ENCODE measurements around the gene MINDY3. TPM values are rescaled to one million over a fixed set of nuclear protein-coding genes. Genes with fewer than 3 reads are reported as not detected.

MINDY3 gene
- total and polyA plus RNA-seq, 4 donors = 6.5 to 16.1 (median 12.3) TPM

DNA sequence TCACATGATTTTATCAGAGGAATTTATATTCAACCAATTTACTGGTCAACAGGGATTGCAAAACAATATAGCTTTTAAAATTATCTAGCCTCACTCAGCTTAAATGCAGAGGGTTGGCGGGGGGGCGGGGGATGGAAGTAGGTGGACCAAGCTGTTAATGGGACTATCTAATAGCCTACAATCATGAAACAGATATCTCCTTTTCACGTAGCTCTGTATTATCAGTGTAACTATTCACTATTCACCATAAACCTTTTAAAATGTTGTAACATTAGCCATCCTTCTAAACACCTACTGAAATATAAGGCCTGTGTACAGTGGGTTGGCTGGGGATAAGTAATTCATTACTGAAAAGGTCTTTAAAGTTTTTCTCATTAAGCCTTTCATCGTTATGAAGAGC, 56.2 kb downstream of the MINDY3 start:
- no peak for TF ChIP-seq TAF1 (conservative IDR thresholded peaks at IDR 0.05)
- TF ChIP-seq, protein P1, sequence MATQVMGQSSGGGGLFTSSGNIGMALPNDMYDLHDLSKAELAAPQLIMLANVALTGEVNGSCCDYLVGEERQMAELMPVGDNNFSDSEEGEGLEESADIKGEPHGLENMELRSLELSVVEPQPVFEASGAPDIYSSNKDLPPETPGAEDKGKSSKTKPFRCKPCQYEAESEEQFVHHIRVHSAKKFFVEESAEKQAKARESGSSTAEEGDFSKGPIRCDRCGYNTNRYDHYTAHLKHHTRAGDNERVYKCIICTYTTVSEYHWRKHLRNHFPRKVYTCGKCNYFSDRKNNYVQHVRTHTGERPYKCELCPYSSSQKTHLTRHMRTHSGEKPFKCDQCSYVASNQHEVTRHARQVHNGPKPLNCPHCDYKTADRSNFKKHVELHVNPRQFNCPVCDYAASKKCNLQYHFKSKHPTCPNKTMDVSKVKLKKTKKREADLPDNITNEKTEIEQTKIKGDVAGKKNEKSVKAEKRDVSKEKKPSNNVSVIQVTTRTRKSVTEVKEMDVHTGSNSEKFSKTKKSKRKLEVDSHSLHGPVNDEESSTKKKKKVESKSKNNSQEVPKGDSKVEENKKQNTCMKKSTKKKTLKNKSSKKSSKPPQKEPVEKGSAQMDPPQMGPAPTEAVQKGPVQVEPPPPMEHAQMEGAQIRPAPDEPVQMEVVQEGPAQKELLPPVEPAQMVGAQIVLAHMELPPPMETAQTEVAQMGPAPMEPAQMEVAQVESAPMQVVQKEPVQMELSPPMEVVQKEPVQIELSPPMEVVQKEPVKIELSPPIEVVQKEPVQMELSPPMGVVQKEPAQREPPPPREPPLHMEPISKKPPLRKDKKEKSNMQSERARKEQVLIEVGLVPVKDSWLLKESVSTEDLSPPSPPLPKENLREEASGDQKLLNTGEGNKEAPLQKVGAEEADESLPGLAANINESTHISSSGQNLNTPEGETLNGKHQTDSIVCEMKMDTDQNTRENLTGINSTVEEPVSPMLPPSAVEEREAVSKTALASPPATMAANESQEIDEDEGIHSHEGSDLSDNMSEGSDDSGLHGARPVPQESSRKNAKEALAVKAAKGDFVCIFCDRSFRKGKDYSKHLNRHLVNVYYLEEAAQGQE (IDR thresholded peaks at IDR 0.05) = no peak
- TF ChIP-seq JUND (IDR thresholded peaks at IDR 0.05) = no peak
- no peak for TF ChIP-seq GABPA (IDR thresholded peaks at IDR 0.05 in 1 of 2, conservative IDR thresholded peaks at IDR 0.05 in 1 of 2)
- TF ChIP-seq CTCF (IDR thresholded peaks at IDR 0.05; ENCODE audit: low read depth, low read length, missing input control) = no peak
- no peak for TF ChIP-seq EGR1 (IDR thresholded peaks at IDR 0.05; ENCODE audit: low read depth in 2 of 2)
- TF ChIP-seq RXRA (IDR thresholded peaks at IDR 0.05) = no peak
- TF ChIP-seq YY1 (IDR thresholded peaks at IDR 0.05) = no peak
- TF ChIP-seq FOXA2 (IDR thresholded peaks at IDR 0.05) = no peak
- no peak for TF ChIP-seq SP1 (IDR thresholded peaks at IDR 0.05)
- no peak for TF ChIP-seq NR2F2 (IDR thresholded peaks at IDR 0.05)
- no peak for TF ChIP-seq MAX (IDR thresholded peaks at IDR 0.05)
- no peak for TF ChIP-seq HNF4G (IDR thresholded peaks at IDR 0.05)
- no peak for TF ChIP-seq RAD21 (IDR thresholded peaks at IDR 0.05)
- TF ChIP-seq, protein P2, sequence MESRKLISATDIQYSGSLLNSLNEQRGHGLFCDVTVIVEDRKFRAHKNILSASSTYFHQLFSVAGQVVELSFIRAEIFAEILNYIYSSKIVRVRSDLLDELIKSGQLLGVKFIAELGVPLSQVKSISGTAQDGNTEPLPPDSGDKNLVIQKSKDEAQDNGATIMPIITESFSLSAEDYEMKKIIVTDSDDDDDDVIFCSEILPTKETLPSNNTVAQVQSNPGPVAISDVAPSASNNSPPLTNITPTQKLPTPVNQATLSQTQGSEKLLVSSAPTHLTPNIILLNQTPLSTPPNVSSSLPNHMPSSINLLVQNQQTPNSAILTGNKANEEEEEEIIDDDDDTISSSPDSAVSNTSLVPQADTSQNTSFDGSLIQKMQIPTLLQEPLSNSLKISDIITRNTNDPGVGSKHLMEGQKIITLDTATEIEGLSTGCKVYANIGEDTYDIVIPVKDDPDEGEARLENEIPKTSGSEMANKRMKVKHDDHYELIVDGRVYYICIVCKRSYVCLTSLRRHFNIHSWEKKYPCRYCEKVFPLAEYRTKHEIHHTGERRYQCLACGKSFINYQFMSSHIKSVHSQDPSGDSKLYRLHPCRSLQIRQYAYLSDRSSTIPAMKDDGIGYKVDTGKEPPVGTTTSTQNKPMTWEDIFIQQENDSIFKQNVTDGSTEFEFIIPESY (IDR thresholded peaks at IDR 0.05) = no peak
- TF ChIP-seq HNF4A (conservative IDR thresholded peaks at IDR 0.05) = no peak
- TF ChIP-seq, protein P3, sequence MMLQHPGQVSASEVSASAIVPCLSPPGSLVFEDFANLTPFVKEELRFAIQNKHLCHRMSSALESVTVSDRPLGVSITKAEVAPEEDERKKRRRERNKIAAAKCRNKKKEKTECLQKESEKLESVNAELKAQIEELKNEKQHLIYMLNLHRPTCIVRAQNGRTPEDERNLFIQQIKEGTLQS (IDR thresholded peaks at IDR 0.05) = no peak
- TF ChIP-seq FOXA1 (IDR thresholded peaks at IDR 0.05) = no peak
- WGBS = 98% methylated on average over 4 of the region's 4 CpGs
- no peak overlapping the region for H3K9ac ChIP-seq (ENCODE audit: low read depth in 1 of 2, low read length in 2 of 2)
- no peaks in the 10 kb centered on the region for H3K4me1 ChIP-seq (ENCODE audit: control insufficient read depth in 4 of 4, insufficient read depth in 4 of 4, low read length in 3 of 4)
- H3K4me3 ChIP-seq (ENCODE audit: low read depth in 1 of 3, low read length in 3 of 3) = no peak overlapping the region
- H3K36me3 ChIP-seq (ENCODE audit: control insufficient read depth in 4 of 4, insufficient read depth in 3 of 4, low read depth in 1 of 4, low read length in 3 of 4) = peaks cover 0 to 15% (median 7%) of the 10 kb centered on the region in 4 donors
- H3K27ac ChIP-seq (ENCODE audit: low read depth in 1 of 2, low read length in 2 of 2) = no peak overlapping the region
- peaks cover 0 to 7% (median 5%) of the 10 kb centered on the region in 4 donors for H3K9me3 ChIP-seq (ENCODE audit: control insufficient read depth in 4 of 4, low read length in 3 of 4)
- DNase-seq (ENCODE audit: low spot score) = no peak
- no peaks in the 10 kb centered on the region for H3K27me3 ChIP-seq (ENCODE audit: control insufficient read depth in 4 of 4, insufficient read depth in 4 of 4, low read length in 3 of 4)
